SK-N-SH (cell line): ENCODE measurements around the gene ANO6.

Experiments
- EP300 ChIP-seq, 2 experiments: IDR thresholded peaks; 2 replicates each; pipeline versions ENCODE4 v1.4.0 to v1.6.1; 2012; ENCODE audit warnings: borderline replicate concordance in 1 of 2, low read depth in 1 of 2, low read length in 1 of 2
- EZH2phosphoT487 ChIP-seq: fragments of 200-600 bp; sonication (generic); IDR thresholded peaks from 2 replicates; pipeline ENCODE4 v1.6.1; 2017; ENCODE audit warnings: low read depth, mixed run types, mild to moderate bottlenecking, antibody characterized with exemption, moderate library complexity, borderline replicate concordance
- GABPA ChIP-seq: IDR thresholded peaks from 2 replicates; pipeline ENCODE4 v1.4.0; 2012; ENCODE audit warnings: low read depth, mild to moderate bottlenecking
- PBX3 ChIP-seq: IDR thresholded peaks from 2 replicates; pipeline ENCODE4; 2012
- POLR2AphosphoS5 ChIP-seq: IDR thresholded peaks from 2 replicates; pipeline ENCODE4 v1.6.1; 2012; ENCODE audit warnings: low read depth, low read length
- RAD21 ChIP-seq: IDR thresholded peaks from 2 replicates; pipeline ENCODE4 v1.6.1; 2012; ENCODE audit warnings: mild to moderate bottlenecking, low read length
- REST ChIP-seq: IDR thresholded peaks from 2 replicates; pipeline ENCODE4 v1.6.1; 2012; ENCODE audit warnings: mild to moderate bottlenecking, low read depth, low read length, moderate library complexity
- RFX5 ChIP-seq: IDR thresholded peaks from 2 replicates; pipeline ENCODE4 v1.6.1; 2012; ENCODE audit warnings: mild to moderate bottlenecking, improper control_type of control experiment, low read length
- RXRA ChIP-seq: IDR thresholded peaks from 2 replicates; pipeline ENCODE4 v1.4.0; 2012; ENCODE audit warnings: low read depth, mild to moderate bottlenecking, borderline replicate concordance
- YY1 ChIP-seq: IDR thresholded peaks from 2 replicates; pipeline ENCODE4 v1.4.0; 2012; ENCODE audit warnings: low read depth, mild to moderate bottlenecking
- TF ChIP-seq, protein P1 (sequence below): fragments of 200-600 bp; sonication (generic); IDR thresholded peaks from 2 replicates; pipeline ENCODE4 v1.6.1; 2017; ENCODE audit warnings: antibody characterized with exemption, mild to moderate bottlenecking, moderate library complexity
- TF ChIP-seq, protein P2 (sequence below): IDR thresholded peaks from 2 replicates; pipeline ENCODE4 v1.4.0; 2012; ENCODE audit warnings: low read depth, borderline replicate concordance

- TF ChIP-seq REST = no peak
- TF ChIP-seq, protein P1, sequence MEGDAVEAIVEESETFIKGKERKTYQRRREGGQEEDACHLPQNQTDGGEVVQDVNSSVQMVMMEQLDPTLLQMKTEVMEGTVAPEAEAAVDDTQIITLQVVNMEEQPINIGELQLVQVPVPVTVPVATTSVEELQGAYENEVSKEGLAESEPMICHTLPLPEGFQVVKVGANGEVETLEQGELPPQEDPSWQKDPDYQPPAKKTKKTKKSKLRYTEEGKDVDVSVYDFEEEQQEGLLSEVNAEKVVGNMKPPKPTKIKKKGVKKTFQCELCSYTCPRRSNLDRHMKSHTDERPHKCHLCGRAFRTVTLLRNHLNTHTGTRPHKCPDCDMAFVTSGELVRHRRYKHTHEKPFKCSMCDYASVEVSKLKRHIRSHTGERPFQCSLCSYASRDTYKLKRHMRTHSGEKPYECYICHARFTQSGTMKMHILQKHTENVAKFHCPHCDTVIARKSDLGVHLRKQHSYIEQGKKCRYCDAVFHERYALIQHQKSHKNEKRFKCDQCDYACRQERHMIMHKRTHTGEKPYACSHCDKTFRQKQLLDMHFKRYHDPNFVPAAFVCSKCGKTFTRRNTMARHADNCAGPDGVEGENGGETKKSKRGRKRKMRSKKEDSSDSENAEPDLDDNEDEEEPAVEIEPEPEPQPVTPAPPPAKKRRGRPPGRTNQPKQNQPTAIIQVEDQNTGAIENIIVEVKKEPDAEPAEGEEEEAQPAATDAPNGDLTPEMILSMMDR = no peak
- TF ChIP-seq, protein P2, sequence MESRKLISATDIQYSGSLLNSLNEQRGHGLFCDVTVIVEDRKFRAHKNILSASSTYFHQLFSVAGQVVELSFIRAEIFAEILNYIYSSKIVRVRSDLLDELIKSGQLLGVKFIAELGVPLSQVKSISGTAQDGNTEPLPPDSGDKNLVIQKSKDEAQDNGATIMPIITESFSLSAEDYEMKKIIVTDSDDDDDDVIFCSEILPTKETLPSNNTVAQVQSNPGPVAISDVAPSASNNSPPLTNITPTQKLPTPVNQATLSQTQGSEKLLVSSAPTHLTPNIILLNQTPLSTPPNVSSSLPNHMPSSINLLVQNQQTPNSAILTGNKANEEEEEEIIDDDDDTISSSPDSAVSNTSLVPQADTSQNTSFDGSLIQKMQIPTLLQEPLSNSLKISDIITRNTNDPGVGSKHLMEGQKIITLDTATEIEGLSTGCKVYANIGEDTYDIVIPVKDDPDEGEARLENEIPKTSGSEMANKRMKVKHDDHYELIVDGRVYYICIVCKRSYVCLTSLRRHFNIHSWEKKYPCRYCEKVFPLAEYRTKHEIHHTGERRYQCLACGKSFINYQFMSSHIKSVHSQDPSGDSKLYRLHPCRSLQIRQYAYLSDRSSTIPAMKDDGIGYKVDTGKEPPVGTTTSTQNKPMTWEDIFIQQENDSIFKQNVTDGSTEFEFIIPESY = no peak
- no peak for TF ChIP-seq YY1
- no peak for TF ChIP-seq PBX3
- no peak for TF ChIP-seq RAD21
- no peak for TF ChIP-seq RFX5
- TF ChIP-seq EZH2phosphoT487 = no peak
- TF ChIP-seq POLR2AphosphoS5 = no peak
- TF ChIP-seq EP300 (IDR thresholded peaks at IDR 0.05; ENCODE audit: borderline replicate concordance in 1 of 2, low read depth in 1 of 2, low read length in 1 of 2) = no peak
- TF ChIP-seq GABPA = no peak
- no peak for TF ChIP-seq RXRA
Measured at GRCh38 chr12:45406988-45407850, 191.3 kb downstream of the ANO6 start.
